ENCODE data around the gene ATG9B. TPM values are rescaled to one million over a fixed set of nuclear protein-coding genes. Genes with fewer than 3 reads are reported as not detected.
A peak's percentile ranks its signal among the peaks of the same experiment; 100 is the strongest.

ATG9B gene
- total and polyA plus RNA-seq, 9 of the 15 experiments (the other 6 are each of a cell fraction or from before 2014, with no cell fraction given): 0.29 to 8.0 (median 2.1) TPM

DNA sequence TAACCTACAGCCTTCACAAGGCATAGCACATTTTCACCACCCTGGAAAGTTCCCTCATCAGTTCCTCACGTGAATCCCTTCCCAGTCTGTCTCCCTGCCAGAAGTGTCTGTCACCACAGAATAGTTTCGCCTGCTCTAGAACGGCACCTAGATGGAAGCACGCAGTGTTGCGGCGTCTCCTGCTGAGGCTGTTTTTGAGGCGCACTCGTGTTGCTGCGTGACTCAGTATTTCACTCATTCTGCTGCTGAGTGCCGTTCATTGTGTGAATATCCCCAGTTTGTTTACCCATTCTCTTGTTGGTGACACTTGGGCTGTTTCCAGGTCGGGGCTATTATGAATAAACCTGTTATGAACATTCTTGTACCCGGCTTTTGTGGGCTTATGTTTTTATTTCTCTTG lies 20.7 kb downstream of the ATG9B start (continued):
- TF ChIP-seq, protein P1, sequence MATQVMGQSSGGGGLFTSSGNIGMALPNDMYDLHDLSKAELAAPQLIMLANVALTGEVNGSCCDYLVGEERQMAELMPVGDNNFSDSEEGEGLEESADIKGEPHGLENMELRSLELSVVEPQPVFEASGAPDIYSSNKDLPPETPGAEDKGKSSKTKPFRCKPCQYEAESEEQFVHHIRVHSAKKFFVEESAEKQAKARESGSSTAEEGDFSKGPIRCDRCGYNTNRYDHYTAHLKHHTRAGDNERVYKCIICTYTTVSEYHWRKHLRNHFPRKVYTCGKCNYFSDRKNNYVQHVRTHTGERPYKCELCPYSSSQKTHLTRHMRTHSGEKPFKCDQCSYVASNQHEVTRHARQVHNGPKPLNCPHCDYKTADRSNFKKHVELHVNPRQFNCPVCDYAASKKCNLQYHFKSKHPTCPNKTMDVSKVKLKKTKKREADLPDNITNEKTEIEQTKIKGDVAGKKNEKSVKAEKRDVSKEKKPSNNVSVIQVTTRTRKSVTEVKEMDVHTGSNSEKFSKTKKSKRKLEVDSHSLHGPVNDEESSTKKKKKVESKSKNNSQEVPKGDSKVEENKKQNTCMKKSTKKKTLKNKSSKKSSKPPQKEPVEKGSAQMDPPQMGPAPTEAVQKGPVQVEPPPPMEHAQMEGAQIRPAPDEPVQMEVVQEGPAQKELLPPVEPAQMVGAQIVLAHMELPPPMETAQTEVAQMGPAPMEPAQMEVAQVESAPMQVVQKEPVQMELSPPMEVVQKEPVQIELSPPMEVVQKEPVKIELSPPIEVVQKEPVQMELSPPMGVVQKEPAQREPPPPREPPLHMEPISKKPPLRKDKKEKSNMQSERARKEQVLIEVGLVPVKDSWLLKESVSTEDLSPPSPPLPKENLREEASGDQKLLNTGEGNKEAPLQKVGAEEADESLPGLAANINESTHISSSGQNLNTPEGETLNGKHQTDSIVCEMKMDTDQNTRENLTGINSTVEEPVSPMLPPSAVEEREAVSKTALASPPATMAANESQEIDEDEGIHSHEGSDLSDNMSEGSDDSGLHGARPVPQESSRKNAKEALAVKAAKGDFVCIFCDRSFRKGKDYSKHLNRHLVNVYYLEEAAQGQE (IDR thresholded peaks at IDR 0.05; ENCODE audit: borderline replicate concordance): peak; percentile 47; the same call in 1 of the 2 replicates
- TF ChIP-seq, protein P1 (CRISPR knock-in tag; IDR thresholded peaks at IDR 0.05; ENCODE audit: low read depth): no peak
- TF ChIP-seq ZFP36 (IDR thresholded peaks at IDR 0.05; ENCODE audit: low read depth, low read length, partially characterized antibody): peak; percentile 6
- TF ChIP-seq HMG20A (CRISPR knock-in tag; conservative IDR thresholded peaks at IDR 0.05): no peak
- no peak for TF ChIP-seq FOXK1 (CRISPR knock-in tag; IDR thresholded peaks at IDR 0.05; ENCODE audit: borderline replicate concordance)
- TF ChIP-seq SMARCA4 (IDR thresholded peaks at IDR 0.05): peak; percentile 60
- TF ChIP-seq, protein P2, sequence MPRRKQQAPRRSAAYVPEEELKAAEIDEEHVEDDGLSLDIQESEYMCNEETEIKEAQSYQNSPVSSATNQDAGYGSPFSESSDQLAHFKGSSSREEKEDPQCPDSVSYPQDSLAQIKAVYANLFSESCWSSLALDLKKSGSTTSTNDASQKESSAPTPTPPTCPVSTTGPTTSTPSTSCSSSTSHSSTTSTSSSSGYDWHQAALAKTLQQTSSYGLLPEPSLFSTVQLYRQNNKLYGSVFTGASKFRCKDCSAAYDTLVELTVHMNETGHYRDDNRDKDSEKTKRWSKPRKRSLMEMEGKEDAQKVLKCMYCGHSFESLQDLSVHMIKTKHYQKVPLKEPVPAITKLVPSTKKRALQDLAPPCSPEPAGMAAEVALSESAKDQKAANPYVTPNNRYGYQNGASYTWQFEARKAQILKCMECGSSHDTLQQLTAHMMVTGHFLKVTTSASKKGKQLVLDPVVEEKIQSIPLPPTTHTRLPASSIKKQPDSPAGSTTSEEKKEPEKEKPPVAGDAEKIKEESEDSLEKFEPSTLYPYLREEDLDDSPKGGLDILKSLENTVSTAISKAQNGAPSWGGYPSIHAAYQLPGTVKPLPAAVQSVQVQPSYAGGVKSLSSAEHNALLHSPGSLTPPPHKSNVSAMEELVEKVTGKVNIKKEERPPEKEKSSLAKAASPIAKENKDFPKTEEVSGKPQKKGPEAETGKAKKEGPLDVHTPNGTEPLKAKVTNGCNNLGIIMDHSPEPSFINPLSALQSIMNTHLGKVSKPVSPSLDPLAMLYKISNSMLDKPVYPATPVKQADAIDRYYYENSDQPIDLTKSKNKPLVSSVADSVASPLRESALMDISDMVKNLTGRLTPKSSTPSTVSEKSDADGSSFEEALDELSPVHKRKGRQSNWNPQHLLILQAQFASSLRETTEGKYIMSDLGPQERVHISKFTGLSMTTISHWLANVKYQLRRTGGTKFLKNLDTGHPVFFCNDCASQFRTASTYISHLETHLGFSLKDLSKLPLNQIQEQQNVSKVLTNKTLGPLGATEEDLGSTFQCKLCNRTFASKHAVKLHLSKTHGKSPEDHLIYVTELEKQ (CRISPR knock-in tag; IDR thresholded peaks at IDR 0.05): no peak
